HG02588 (cell line): ENCODE results near the gene SFTPA2.
"Not testable (repeated sequence)": the region's sequence is repeated elsewhere in the genome, so short reads cannot be mapped to it uniquely, and the experiment has no call there.

Experiments used
- ATAC-seq: cut with Tn5 transposase; IDR thresholded peaks from one replicate; pipeline ENCODE4 v1.9.1; 2021; ENCODE audit warnings: mild to moderate bottlenecking, moderate library complexity; ENCODE audit not compliant: unreplicated experiment

Gene SFTPA2

GRCh38 chr10:79561257-79561656 lies 1.1 kb upstream of the SFTPA2 start:
- no peak for ATAC-seq

GRCh38 chr10:79559726-79560125 lies 481 bp downstream of the SFTPA2 start:
- no peak for ATAC-seq

GRCh38 chr10:79556961-79557360 lies 3.2 kb downstream of the SFTPA2 start:
- ATAC-seq, result not testable (repeated sequence)

GRCh38 chr10:79555354-79556309 lies 4.6 kb downstream of the SFTPA2 start:
- no peak for ATAC-seq

- ATAC-seq, result no peak
Observed at GRCh38 chr10:79552143-79552542, 8.1 kb downstream of the SFTPA2 start.

- no peak for ATAC-seq
Observed at GRCh38 chr10:79547973-79548372, 12.2 kb downstream of the SFTPA2 start.

- not testable (repeated sequence) for ATAC-seq
Observed at GRCh38 chr10:79547128-79547527, 13.1 kb downstream of the SFTPA2 start.

- not testable (repeated sequence) for ATAC-seq
Observed at GRCh38 chr10:79544926-79545659, 15.1 kb downstream of the SFTPA2 start.

GRCh38 chr10:79544408-79544807 lies 15.8 kb downstream of the SFTPA2 start:
- not testable (repeated sequence) for ATAC-seq

- no peak for ATAC-seq
Observed at GRCh38 chr10:79542626-79543025, 17.6 kb downstream of the SFTPA2 start.

GRCh38 chr10:79540930-79541329 lies 19.3 kb downstream of the SFTPA2 start:
- ATAC-seq, result peak; percentile 81

- not testable (repeated sequence) for ATAC-seq
Observed at GRCh38 chr10:79538311-79538710, 21.9 kb downstream of the SFTPA2 start.

- not testable (repeated sequence) for ATAC-seq
Observed at GRCh38 chr10:79533903-79534175, 26.4 kb downstream of the SFTPA2 start.

GRCh38 chr10:79533142-79533902 lies 26.9 kb downstream of the SFTPA2 start:
- ATAC-seq, result not testable (repeated sequence)

- ATAC-seq, result not testable (repeated sequence)
Observed at GRCh38 chr10:79528261-79528660, 31.9 kb downstream of the SFTPA2 start.

GRCh38 chr10:79525049-79525710 lies 35.0 kb downstream of the SFTPA2 start:
- peak; percentile 84 for ATAC-seq

- ATAC-seq, result not testable (repeated sequence)
Observed at GRCh38 chr10:79523157-79523853, 36.9 kb downstream of the SFTPA2 start.

GRCh38 chr10:79522464-79522863 lies 37.7 kb downstream of the SFTPA2 start:
- not testable (repeated sequence) for ATAC-seq

GRCh38 chr10:79521751-79522150 lies 38.5 kb downstream of the SFTPA2 start:
- ATAC-seq, result not testable (repeated sequence)

GRCh38 chr10:79517567-79517966 lies 42.6 kb downstream of the SFTPA2 start:
- ATAC-seq, result not testable (repeated sequence)
